ENCODE results near the gene AVEN. TPM values are rescaled to one million over a fixed set of nuclear protein-coding genes. Genes with fewer than 3 reads are reported as not detected.

The AVEN gene
- polyA plus RNA-seq, 1 donor (not counting 4 experiments of a cell fraction or from before 2014, with no cell fraction given) = 16.6 TPM

- no peak for FAIRE-seq
- peak; percentile 5 for DNase-seq (ENCODE audit: low read depth, low spot score)
- Histone ChIP-seq H3K36me3 (ENCODE audit: control insufficient read depth in 2 of 2, extremely low read depth in 1 of 2, insufficient read depth in 2 of 2, low read length in 2 of 2) (no peaks in the 10 kb centered on the region), H3K9ac (ENCODE audit: control insufficient read depth, extremely low read depth, insufficient read depth, low read length) (no peak overlapping the region), H3K27ac (ENCODE audit: control insufficient read depth, insufficient read depth, low read length) (peak overlapping the region; percentile 26), H4K20me1 (ENCODE audit: control insufficient read depth, extremely low read depth, insufficient read depth, low read length) (no peaks in the 10 kb centered on the region), H2AFZ (ENCODE audit: control insufficient read depth, low read length) (peak overlapping the region; percentile 62), H3K9me1 (ENCODE audit: control insufficient read depth, extremely low read depth, insufficient read depth, low read length) (no peaks in the 10 kb centered on the region), H3K4me2 (ENCODE audit: control insufficient read depth, extremely low read depth, insufficient read depth, low read depth, low read length) (peak overlapping the region; percentile 51), H3K4me3 (ENCODE audit: control insufficient read depth in 2 of 3, extremely low read depth in 1 of 3, insufficient read depth in 2 of 3, low read depth in 1 of 3, low read length in 3 of 3) (peak overlapping the region in 1 of 3 experiments; percentile 1), H3K79me2 (ENCODE audit: control insufficient read depth, insufficient read depth, low read length) (no peaks in the 10 kb centered on the region), H3K9me3 (ENCODE audit: control insufficient read depth, low read depth, low read length) (no peaks in the 10 kb centered on the region), H3K4me1 (ENCODE audit: control insufficient read depth, extremely low read depth, insufficient read depth, low read length) (peaks cover 18% of the 10 kb centered on the region), H3K27me3 (ENCODE audit: control insufficient read depth, extremely low read depth, insufficient read depth, low read length) (no peaks in the 10 kb centered on the region)
- TF ChIP-seq CTCF (optimal IDR thresholded peaks at IDR 0.05 in 1 of 3, IDR thresholded peaks at IDR 0.05 in 1 of 3, conservative IDR thresholded peaks at IDR 0.05 in 1 of 3; ENCODE audit: extremely low read depth in 1 of 3, insufficient read depth in 2 of 3, low read length in 3 of 3) (no peak), EZH2 (IDR thresholded peaks at IDR 0.05; ENCODE audit: low read length) (no peak)
- dilution Hi-C loops (cut with MboI; ENCODE audit: extremely low pct_ligation_motif_present, low sequenced_read_pairs) = no loop called here
Observed at GRCh38 chr15:33915571-33916407, 123.2 kb downstream of the AVEN start.

- FAIRE-seq (no peak), DNase-seq (ENCODE audit: low read depth, low spot score) (no peak)
- no peak for TF ChIP-seq EZH2 (IDR thresholded peaks at IDR 0.05; ENCODE audit: low read length)
- TF ChIP-seq CTCF (optimal IDR thresholded peaks at IDR 0.05 in 1 of 3, IDR thresholded peaks at IDR 0.05 in 1 of 3, conservative IDR thresholded peaks at IDR 0.05 in 1 of 3; ENCODE audit: extremely low read depth in 1 of 3, insufficient read depth in 2 of 3, low read length in 3 of 3) = no peak
- H3K9ac ChIP-seq (ENCODE audit: control insufficient read depth, extremely low read depth, insufficient read depth, low read length) = no peak overlapping the region
- no peaks in the 10 kb centered on the region for H4K20me1 ChIP-seq (ENCODE audit: control insufficient read depth, extremely low read depth, insufficient read depth, low read length)
- H3K4me3 ChIP-seq (ENCODE audit: control insufficient read depth in 2 of 3, extremely low read depth in 1 of 3, insufficient read depth in 2 of 3, low read depth in 1 of 3, low read length in 3 of 3) = no peak overlapping the region
- peaks cover 29% of the 10 kb centered on the region for H3K4me1 ChIP-seq (ENCODE audit: control insufficient read depth, extremely low read depth, insufficient read depth, low read length)
- no peaks in the 10 kb centered on the region for H3K9me1 ChIP-seq (ENCODE audit: control insufficient read depth, extremely low read depth, insufficient read depth, low read length)
- no peak overlapping the region for H2AFZ ChIP-seq (ENCODE audit: control insufficient read depth, low read length)
- dilution Hi-C loops (cut with MboI; ENCODE audit: extremely low pct_ligation_motif_present, low sequenced_read_pairs) = no loop called here
- H3K27ac ChIP-seq (ENCODE audit: control insufficient read depth, insufficient read depth, low read length) = no peak overlapping the region
- no peaks in the 10 kb centered on the region for H3K27me3 ChIP-seq (ENCODE audit: control insufficient read depth, extremely low read depth, insufficient read depth, low read length)
- H3K36me3 ChIP-seq (ENCODE audit: control insufficient read depth in 2 of 2, extremely low read depth in 1 of 2, insufficient read depth in 2 of 2, low read length in 2 of 2) = no peaks in the 10 kb centered on the region
- H3K4me2 ChIP-seq (ENCODE audit: control insufficient read depth, extremely low read depth, insufficient read depth, low read depth, low read length) = no peak overlapping the region
- H3K9me3 ChIP-seq (ENCODE audit: control insufficient read depth, low read depth, low read length) = no peaks in the 10 kb centered on the region
- H3K79me2 ChIP-seq (ENCODE audit: control insufficient read depth, insufficient read depth, low read length) = no peaks in the 10 kb centered on the region
Observed at GRCh38 chr15:33913459-33913858, 125.5 kb downstream of the AVEN start.
